HG03432 (cell line): Measurements from ENCODE around the gene PRKD1.
A peak's percentile ranks its signal among the peaks of the same experiment; 100 is the strongest.

ENCODE experiments used
- ATAC-seq: cut with Tn5 transposase; IDR thresholded peaks from one replicate; pipeline ENCODE4 v1.9.1; 2021; ENCODE audit warnings: mild to moderate bottlenecking, moderate library complexity; ENCODE audit not compliant: unreplicated experiment

The PRKD1 gene

DNA sequence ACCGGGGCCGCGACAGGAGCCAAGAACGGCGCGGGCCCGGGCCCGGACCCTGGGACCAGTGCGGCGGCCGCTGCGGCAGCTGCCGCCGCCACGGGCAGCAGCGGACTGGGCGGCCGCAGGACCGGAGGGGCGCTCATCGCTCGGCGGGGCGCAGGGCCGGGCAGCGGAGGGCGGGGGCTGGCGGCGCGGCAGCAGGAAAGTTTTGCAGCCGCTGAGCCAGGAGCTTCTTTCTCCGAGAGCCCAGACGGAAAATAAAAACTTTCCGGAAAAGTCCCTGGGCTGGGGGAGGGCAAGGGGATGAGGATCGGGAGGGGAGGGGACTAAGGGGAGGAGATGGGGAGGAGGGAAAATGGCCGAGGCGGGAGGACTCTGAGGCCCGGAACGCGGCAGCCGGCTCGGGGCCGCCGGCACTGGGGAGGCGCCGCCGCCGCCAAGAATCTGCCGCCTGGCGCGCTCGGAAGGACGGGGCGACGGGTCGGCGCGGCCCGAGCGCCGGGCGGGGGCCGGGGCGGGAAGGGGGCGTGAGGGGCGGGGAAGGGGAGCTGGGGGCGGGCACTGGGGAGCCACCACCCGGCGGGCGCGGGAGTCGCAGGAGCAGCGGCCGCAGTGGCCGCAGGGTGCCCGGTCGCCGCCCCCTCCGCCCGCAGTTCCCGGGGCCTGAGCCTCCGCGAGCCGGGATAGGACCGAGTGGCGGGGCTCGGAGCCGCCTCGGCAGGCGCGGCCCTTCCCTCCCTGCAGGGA lies at the start of gene PRKD1:
TSS of gene PRKD1 (minus strand) at position 472 of the 741 bp plus-strand sequence.
- peak; percentile 62 for ATAC-seq

DNA sequence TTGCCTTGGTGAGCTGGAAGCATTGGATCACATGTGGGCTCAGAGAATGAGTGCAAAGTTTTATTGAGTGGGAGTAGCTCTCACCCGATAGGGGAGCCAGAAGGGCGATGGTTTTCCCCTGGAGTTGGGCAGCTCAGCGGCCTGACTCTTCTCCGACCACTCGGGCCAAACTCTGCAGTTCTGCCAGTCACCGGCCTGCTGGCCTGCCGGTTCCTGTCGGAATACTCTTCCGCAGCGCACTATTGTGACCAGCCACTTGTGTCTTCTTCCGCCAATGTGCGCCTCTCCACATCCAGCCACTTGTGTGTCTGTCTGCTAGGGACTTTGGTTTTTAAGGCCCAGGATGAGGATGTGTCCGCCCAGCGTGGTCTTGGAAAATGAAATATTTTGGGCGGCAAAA lies 43.5 kb upstream of the PRKD1 start:
- no peak for ATAC-seq

DNA sequence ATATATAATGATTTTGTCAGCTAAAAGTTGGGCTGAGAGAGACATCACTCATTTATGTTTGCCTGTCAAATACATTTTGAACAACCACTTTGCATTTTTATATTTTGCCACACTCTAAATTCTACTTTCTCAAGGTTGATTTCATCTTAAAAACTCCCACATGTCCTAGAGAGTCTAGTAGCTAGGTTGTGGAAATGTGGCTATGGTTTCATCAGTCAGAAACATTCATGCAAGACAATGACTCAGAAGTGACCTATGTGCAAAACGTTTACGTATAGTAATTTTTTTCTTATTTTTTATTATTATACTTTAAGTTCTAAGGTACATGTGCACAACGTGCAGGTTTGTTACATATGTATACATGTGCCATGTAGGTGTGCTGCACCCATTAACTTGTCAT lies 27.4 kb upstream of the PRKD1 start:
- no peak for ATAC-seq

DNA sequence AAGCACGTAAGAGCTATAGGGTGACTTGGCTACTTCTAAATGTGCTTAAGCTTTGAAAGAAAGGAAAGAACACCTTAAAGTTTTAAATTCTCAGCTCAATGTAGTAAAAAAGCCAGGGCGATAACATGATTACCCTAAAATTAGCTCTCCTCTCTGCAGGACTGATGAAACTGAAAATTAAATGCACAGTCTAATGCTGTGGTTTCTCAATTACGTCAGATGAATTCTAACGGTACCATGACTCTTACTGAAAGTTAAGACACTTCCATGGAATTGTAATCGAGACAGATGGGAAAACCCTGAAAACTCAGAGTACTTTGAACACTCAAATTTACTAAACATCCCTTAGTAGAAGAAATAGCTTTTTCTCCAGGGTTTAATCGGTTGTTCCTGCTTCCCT lies 25.9 kb upstream of the PRKD1 start:
- ATAC-seq, result no peak

DNA sequence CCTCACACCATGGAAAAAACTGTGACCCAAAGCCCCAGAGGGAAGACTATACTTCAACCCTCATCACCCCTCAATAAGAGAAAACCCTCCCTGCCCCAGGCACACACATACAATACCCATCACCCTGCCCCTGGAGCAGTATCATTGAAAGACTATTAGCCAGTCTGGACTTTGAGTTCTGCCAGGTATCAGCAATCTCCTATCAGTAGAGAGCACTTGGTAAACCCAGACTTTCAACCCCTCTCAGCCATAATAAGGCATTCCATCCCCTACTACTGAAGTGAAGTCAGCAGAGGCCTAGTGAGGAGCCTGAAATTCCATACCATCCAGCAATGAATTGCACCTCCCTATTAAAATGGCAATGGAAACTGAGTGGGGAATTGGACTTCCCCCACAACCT lies 16.4 kb upstream of the PRKD1 start:
- ATAC-seq, result no peak

DNA sequence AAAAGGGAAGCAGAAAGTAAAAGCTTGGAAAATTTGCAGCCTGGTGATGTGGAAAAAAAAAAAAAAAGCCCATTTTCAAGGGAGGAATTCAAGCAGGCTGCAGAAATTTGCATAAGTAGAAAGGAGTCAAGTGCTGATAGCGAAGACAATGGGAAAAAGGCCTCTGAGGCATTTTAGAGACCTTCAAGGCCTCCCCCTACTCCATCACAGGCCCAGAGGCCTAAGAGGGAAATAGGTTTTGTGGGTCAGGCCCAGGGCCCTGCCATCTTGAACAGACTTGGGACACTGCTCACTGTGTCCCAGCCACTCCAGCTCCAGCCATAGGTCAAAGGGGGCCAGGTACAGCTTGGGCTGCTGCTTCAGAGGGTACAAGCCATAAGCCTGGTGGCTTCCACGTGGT lies 13.8 kb upstream of the PRKD1 start:
- no peak for ATAC-seq

DNA sequence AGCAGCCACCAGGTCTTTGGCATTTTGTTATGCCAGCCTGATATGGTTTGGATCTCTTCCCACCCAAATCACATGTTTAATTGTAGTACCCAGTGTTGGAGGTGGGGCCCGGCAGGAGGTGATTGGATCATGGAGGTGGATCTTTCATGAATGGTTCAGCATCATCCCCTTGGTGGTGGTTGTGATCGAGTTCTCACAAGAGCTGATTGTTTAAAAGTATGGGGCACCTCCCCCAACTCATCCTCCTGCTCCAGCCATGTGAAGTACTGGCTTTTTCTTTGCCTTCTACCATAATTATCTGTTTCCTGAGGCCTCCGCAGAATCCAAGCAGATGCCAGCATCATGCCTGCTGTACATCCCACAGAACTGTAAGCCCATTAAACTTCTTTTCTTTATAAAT lies 12.8 kb upstream of the PRKD1 start:
- no peak for ATAC-seq

DNA sequence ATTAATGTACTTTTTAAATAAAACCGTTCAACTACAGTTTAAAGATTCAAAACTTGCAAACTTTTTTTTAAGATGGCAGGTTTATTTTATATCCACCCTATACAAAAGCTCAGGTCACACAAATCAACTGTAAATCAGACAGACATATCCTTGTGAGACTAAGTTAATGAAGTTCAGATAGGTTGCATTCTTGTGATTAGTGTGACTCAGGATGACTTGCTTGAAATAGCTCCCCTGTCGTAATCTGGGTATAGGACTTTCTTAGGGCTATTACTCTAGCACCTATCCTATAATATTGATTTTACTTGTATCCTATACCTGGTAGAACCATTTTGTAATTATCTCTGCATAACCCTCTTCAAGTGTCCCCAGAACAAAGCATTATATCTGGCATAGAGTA lies 9.5 kb upstream of the PRKD1 start:
- no peak for ATAC-seq

DNA sequence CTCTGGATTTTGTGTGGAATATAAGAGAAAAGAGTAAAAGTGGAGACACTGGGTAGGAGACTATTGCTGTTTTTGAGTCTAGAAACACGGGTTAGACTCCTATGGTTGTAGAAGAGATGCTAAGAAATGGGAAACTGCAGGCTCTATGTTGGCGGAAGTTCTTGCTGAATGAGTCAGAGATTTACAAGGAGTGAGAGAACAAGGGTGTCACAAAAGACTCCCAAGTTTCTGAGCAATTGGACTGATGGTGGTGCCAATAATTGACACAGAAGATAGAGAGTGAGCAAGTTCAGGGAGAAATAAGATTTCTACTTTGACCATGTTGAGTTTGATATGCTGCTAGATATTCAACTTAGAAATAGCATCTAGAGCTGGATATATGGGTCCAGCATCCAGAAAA lies 2.6 kb upstream of the PRKD1 start:
- no peak for ATAC-seq

DNA sequence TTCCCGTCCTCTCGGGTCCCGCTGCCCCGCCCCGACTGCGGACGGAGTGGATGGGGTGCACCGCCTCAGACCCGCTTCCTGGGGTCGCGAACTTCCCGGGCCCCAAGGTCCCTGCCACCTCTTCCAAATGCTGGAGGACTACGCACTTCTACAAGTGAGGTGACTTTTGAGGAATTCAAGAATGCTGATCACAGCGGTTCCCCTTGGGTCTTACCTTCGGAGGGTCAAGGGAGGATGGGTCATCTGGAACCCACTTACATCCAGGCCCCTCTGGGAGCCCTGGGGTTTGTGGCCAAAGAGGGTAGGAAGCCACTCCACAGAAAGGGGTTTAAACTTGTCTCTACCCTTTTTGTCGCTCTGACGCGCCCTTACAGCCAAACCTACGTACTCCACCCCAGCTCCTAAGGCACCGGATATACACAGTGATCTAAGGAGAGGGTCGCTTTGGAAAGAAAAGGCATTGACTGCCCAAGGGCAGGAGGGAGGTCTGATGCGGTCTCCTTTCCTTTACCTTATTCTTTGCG lies 532 bp upstream of the PRKD1 start:
- ATAC-seq, result no peak

DNA sequence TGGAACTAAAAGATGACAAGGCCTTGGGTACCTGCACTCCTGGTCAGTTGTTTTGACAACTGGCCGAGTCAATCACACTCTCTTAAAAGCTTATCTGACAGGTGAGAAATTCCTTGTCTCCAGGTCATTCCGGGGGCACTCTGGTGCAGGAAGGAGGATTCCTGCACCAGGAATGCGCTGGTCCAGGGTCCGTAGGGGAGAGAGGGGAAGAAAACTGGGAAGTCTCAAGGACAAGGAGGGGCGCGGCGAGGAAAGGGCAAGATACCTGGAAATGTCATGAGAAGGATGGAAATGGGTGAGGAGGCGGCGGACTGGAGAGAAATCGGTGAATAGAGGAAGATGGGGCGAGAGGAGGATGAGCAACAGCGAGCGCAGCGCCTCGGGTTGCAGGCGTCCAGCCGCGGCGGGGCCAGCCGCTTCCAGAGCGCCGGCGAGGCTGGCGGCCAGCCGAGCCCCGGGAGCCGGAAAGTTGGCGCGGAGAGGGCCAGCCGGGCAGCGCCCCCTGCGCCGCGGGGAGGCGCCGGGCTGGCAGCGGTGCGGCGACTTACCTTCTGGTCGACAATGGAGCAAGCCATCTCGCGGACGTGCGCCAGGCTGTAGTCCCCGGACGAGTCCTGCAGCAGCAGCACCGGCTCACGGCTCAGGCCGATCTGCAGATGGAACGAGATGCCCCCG lies 809 bp downstream of the PRKD1 start:
- ATAC-seq, result peak; percentile 62

DNA sequence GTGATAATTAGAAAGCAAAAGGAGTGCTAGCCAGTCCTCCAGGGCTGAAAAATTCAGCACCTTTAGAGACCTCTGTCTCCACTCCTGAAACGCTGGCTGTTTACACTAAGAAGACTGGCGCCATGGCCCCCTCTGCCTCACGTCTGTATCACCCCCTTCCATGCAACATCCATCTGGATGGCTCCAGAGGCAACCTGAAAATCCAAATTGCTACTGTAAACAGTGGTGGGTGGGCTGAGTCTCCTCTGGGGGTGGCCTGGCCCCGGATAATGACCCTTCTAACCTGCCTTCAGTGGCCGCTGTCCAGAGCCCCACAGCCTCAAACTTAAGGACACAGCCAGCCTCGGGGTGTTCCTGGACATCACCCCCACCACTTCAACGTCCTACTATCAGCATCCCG lies 1.4 kb downstream of the PRKD1 start:
- no peak for ATAC-seq

DNA sequence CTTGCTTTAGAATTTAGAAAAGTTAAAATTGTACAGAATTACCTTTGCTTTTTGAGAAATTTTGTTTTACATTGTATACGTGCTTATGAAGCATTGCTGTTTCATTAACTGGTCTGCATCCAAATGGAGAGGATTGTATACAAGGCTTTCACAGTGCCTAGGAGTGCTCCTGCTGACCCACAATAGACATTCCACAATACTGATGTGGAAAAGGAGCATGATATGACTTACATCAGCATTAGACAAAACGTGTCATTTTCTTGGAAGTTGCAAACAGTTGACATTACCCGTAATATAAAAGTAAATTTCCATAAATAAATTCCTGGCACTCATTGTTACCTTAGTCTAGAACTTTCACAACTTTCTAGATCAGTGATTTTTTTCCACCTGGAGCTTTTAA lies 1.9 kb downstream of the PRKD1 start:
- ATAC-seq, result no peak

DNA sequence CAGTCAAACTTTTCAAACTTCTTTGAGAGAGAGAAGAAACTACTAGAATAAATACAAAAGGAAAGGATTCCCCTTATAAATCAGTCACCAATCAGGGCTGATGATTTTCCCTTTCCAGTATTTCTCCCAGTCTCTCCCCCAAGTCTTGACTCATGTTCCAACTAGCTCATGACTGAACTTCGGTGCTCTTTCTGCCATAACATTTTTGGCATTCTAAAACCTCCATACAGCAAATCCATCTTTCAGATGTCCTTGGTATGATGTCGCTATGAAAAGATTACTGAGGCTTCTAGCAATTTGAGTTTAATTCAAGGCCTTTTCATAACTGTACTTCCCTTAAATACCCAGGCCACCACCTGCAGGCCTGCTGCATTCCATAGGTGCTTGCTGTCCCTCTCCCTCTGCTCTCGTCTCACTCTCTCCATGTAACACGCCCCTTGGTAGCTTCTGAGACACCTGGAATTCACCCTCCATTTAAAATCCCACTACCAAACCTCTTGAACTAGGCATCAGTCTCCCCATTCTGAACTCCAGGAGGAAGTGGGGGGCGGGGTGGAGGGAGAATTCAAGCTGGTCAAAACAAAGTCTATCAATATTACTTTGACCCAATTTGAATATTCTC lies 2.4 kb downstream of the PRKD1 start:
- no peak for ATAC-seq

DNA sequence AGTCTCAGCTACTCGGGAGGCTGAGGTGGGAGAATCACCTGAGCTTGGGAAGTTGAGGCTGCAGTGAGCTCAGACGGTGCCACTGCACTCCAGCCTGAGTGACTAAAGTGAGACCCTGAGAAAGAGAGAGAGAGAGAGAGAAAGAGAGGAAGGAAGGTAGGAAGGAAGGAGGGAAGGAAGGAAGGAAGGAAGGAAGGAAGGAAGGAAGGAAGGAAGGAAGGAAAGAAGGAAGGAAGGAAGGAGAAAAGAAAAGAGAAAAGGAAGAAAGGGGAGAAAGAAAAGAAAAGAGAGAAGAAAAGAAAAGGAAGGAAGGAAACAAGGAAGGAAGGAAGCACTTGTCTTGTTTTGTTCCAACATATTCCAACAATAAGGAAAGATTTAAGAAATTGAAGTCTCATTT lies 7.8 kb downstream of the PRKD1 start:
- ATAC-seq, result no peak

DNA sequence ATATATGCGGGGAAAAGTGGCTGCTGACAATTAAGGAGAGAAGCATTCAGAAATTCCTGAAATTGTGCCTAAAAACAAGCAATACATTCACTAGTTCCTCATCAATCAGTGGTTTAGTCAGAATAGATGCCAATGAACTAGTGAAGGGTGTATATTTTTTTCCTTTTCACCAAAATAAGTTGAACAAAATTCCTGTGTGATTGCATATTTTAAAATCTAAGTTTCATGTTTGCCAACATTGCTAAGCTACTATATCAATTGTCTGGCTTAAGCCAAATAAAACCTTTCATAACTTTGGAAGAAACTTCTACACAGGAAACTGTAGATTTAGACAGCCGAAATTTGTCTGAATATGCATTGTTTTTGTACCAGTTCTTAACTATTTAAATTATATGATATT lies 8.7 kb downstream of the PRKD1 start:
- no peak for ATAC-seq

DNA sequence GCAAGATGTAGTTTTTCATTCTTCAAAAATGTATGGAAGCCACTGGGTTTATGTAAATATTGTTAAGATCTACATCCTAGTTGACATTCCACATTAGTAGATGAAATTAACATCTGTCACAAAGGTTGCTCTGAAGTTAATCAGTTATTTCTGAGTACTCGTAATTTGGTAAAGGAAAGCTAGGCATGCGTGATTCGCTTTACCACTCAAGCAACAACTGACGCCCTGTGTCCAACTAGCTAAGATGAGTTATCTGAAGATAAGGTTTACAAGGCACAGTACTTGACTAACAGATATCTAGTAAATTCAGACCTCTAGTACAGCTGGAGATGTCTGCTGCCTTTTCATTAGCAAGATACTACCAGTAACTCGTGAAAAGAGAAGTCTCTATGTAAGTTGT lies 14.1 kb downstream of the PRKD1 start:
- no peak for ATAC-seq

DNA sequence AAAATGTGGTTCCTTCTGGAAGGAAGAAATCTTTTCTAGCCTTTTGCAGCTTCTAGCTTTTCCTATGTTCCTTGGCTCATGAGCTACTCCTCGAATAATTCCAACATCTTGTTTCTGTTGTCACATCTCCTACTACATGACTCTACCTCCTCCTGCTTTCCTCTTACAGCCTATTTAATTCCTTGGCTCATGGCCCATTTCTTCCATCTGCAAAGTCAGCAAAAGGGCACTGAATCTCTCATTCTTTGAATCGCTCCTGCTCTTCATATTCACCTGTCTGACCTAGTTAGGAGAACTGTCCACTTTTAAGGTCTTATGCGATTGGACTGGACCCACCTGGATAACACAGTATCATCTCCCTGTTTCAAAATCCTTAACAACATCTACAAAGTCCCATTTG lies 15.8 kb downstream of the PRKD1 start:
- no peak for ATAC-seq

DNA sequence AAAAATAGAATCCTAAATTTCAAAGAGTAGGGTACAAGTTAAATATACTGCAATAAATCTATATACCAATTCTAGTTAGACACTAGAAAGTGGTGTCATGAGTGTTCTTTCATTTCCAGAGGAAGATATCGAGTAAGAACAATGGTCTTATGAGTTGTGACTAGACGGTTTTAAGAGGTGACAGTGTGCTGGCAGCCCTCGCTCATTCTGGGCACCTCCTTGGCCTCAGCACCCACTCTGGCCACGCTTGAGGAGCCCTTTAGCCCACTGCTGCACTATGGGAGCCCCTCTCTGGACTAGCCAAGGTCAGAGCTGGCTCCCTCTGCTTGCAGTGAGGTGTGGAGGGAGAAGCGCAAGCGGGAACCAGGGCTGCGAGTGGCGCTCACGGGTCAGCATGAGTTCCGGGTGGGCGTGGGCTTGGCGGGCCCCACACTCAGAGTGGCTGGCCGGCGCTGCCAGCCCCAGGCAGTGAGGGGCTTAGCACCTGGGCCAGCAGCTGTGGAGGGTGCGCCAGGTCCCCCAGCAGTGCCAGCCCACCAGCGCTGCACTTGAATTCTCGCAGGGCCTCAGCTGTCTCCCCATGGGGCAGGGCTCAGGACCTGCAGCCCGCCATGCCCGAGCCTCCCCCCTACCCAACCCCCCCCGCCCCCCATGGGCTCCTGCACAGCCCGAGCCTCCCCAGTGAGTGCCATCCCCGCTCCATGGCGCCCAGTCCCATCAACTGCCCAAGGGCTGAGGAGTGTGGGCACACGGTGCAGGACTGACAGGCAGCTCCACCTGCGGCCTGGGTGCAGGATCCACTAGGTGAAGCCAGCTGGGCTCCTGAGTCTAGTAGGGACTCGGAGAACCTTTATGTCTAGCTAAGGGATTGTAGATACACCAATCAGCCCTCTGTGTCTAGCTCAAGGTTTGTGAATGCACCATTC lies 18.7 kb downstream of the PRKD1 start:
- ATAC-seq, result no peak

DNA sequence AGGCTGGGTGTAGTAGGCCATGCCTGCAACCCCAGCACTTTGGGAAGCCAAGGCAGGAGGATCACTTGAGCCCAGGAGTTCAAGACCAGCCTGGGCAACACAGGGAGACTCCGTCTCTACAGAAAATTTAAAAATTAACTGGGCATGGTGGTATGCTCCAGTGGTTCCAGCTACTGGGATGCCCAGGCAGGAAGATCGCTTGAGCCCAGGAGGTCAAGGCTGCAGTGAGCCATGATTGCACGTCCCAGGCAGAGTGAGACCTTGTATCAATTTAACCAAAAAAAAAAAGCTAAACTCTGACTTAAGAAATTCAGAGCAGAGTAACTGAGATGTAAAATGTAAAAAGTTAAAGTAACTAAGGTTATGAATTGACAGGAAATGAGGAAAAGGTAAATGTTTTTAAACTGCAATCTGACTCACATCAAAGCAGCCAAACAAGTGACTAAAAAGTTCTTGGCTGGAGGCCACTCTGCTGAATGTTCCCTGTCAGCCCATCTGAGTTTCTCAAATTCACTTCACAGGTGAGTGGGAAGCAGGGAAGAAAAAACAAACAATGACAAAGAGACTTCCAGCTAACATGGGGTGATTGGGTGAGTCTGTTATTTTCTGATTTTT lies 21.3 kb downstream of the PRKD1 start:
- ATAC-seq, result no peak

DNA sequence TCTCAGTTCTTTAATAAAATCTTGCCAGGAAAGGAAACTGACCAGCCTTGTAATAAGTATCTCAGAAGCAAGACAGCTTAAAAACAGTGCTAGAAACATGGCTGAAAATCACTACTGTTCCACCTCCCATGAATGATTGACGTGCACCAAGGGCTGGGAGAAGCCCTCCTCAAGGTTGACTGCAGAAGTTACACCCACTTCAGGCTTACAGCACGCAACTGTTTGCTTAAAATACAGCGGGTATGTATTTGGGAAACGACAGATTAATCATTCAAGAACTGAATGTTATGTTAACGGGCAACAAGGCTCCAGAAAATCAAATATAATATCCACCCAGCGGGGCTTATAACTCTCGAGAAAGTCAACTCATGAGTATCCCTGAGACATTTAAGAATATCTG lies 22.1 kb downstream of the PRKD1 start:
- ATAC-seq, result no peak
